Kidney (tissue), 14 donors: ENCODE measurements around the gene MYO16. TPM values are rescaled to one million over a fixed set of nuclear protein-coding genes. Genes with fewer than 3 reads are reported as not detected.

Experiments used
- DNase-seq, 5 donors: peaks; one replicate each; pipeline ENCODE4 v3.0.0-alpha.2; 2013 to 2020
- FAIRE-seq: peaks from 2 replicates; lab custom pipeline; 2012; peaks lifted over from hg19 to GRCh38; lab: Jason Lieb, UNC
- H3K27ac ChIP-seq, 2 donors: one replicate each; pipeline ENCODE4 v1.7.0; 2013; ENCODE audit warnings: low read depth in 2 of 2, low read length in 2 of 2, inconsistent platforms in 1 of 2
- H3K27me3 ChIP-seq: one replicate; pipeline ENCODE4 v1.7.1; 2013; ENCODE audit warnings: low read length, inconsistent platforms; ENCODE audit not compliant: control insufficient read depth, insufficient read depth
- H3K36me3 ChIP-seq, 3 donors: one replicate each; pipeline versions ENCODE4 v1.7.0 to v1.7.1; 2013; ENCODE audit warnings: low read length in 3 of 3, control low read depth in 1 of 3, inconsistent platforms in 1 of 3; ENCODE audit not compliant: insufficient read depth in 3 of 3, control insufficient read depth in 2 of 3
- H3K4me1 ChIP-seq, 3 donors: one replicate each; pipeline versions ENCODE4 v1.7.0 to v1.7.1; 2013; ENCODE audit warnings: low read length in 3 of 3, inconsistent platforms in 1 of 3, low read depth in 1 of 3; ENCODE audit not compliant: control insufficient read depth in 2 of 3, insufficient read depth in 2 of 3
- H3K4me3 ChIP-seq, 3 donors: one replicate each; pipeline versions ENCODE4 v1.7.0 to v1.8.1; 2013; ENCODE audit warnings: low read length in 3 of 3, control low read depth in 1 of 3, inconsistent platforms in 1 of 3
- H3K9ac ChIP-seq, 3 donors: one replicate each; pipeline versions ENCODE4 v1.7.0 to v1.7.1; 2013; ENCODE audit warnings: low read length in 3 of 3, control low read depth in 1 of 3, inconsistent platforms in 1 of 3
- H3K9me3 ChIP-seq, 3 donors: one replicate each; pipeline versions ENCODE4 v1.7.0 to v1.7.1; 2013; ENCODE audit warnings: low read length in 3 of 3, control low read depth in 1 of 3, inconsistent platforms in 1 of 3; ENCODE audit not compliant: control insufficient read depth in 2 of 3, insufficient read depth in 1 of 3
- CTCF ChIP-seq: IDR thresholded peaks from 3 replicates; pipeline ENCODE4 v1.5.1; 2012; ENCODE audit warnings: mild to moderate bottlenecking, moderate library complexity, borderline replicate concordance; ENCODE audit not compliant: insufficient read depth; ENCODE audit errors: extremely low read depth
- intact Hi-C: fragments of 100-400 bp; cut with DNase I; formaldehyde crosslinking; loops from one replicate; pipeline ENCODE4 v1.11.1; 2022
- polyA plus RNA-seq: library from polyadenylated mRNA; stranded (reverse); fragments of 350-450 nt; fragmentation: Illumina TruSeq; extraction: RNeasy Lipid Tissue Mini Kit (QIAGEN cat#74804); gene quantifications from one replicate; pipeline ENCODE4 v1.2.3, GENCODE V29; 2014; ENCODE audit warnings: low read depth, low replicate concordance; ENCODE audit not compliant: insufficient read depth
- total RNA-seq: library from RNA; stranded (reverse); fragmentation: NEBNext Ultra II Directional; extraction: Animal tissue kit (Norgen Biotek cat#: 25700); gene quantifications from one replicate; pipeline ENCODE4 v1.2.1, GENCODE V29; 2021
- donor health status: control.
- donor health status: control.
- donor health status: control.
- donor health status: control.
- donor health status: control.
- donor health status: DM: yes; HTN: yes; CAD: no.
- donor health status: Normal renal cell carcinoma (clear cell type).

The MYO16 gene
- total and polyA plus RNA-seq, 2 donors from 2014 or later, result 0.22 to 0.43 TPM

GRCh38 chr13:109226631-109227030 is 597.2 kb downstream of the MYO16 start:
- no peaks in the 10 kb centered on the region for H3K36me3 ChIP-seq
- no peaks in the 10 kb centered on the region for H3K27me3 ChIP-seq
- intact Hi-C loops, result no loop called here
- no peak for TF ChIP-seq CTCF
- H3K9ac ChIP-seq, result no peak overlapping the region
- H3K4me1 ChIP-seq, result no peaks in the 10 kb centered on the region
- H3K27ac ChIP-seq, result no peak overlapping the region
- no peak overlapping the region for H3K4me3 ChIP-seq
- FAIRE-seq, result no peak
- peaks cover 0 to 4% (median 2%) of the 10 kb centered on the region in 3 donors for H3K9me3 ChIP-seq
- DNase-seq, result no peak

GRCh38 chr13:109227344-109227940 is 598.0 kb downstream of the MYO16 start:
- TF ChIP-seq CTCF, result no peak
- no peaks in the 10 kb centered on the region for H3K36me3 ChIP-seq
- FAIRE-seq, result no peak

GRCh38 chr13:109228211-109228610 is 598.8 kb downstream of the MYO16 start:
- FAIRE-seq (no peak), DNase-seq (no peak)
- Histone ChIP-seq H3K9ac (no peak overlapping the region), H3K9me3 (peaks cover 0 to 4% (median 2%) of the 10 kb centered on the region in 3 donors), H3K4me3 (no peak overlapping the region), H3K36me3 (no peaks in the 10 kb centered on the region), H3K4me1 (no peaks in the 10 kb centered on the region), H3K27me3 (no peaks in the 10 kb centered on the region), H3K27ac (no peak overlapping the region)
- intact Hi-C loops, result no loop called here
- TF ChIP-seq CTCF, result no peak

More at GRCh38 chr13:109227344-109227940, 598.0 kb downstream of the MYO16 start:
- H3K4me1 ChIP-seq, result no peaks in the 10 kb centered on the region
- H3K4me3 ChIP-seq, result no peak overlapping the region
- intact Hi-C loops, result no loop called here
- H3K27me3 ChIP-seq, result no peaks in the 10 kb centered on the region
- H3K27ac ChIP-seq, result no peak overlapping the region
- H3K9me3 ChIP-seq, result peaks cover 0 to 4% (median 2%) of the 10 kb centered on the region in 3 donors
- no peak overlapping the region for H3K9ac ChIP-seq
- DNase-seq, result no peak
